Natural killer cell (primary cell): Measurements from ENCODE around the gene RIC3. TPM values are rescaled to one million over a fixed set of nuclear protein-coding genes. Genes with fewer than 3 reads are reported as not detected.

ENCODE experiments used
- ATAC-seq, 3 donors: fragments of 150-1000 bp in 2 of 3; fragments of 200-7000 bp in 1 of 3; cut with Tn5 transposase; 1 replicate in 1 of 3; 2 replicates in 2 of 3; pipeline ENCODE4 v1.10.0; 2021; ENCODE audit warnings: mild to moderate bottlenecking in 2 of 3, moderate library complexity in 2 of 3
- DNase-seq, 2 donors: peaks; one replicate each; pipeline versions ENCODE4 v3.0.0 to v3.0.0-alpha.2; 2013 to 2021; ENCODE audit warnings: mixed read lengths in 1 of 2
- H3K27ac ChIP-seq: one replicate; pipeline ENCODE4 v1.5.1; 2013; ENCODE audit warnings: mild to moderate bottlenecking, low read length
- H3K27me3 ChIP-seq: one replicate; pipeline ENCODE4 v1.6.1; 2013; ENCODE audit warnings: low read length; ENCODE audit not compliant: control insufficient read depth, insufficient read depth
- H3K36me3 ChIP-seq: one replicate; pipeline ENCODE4 v1.6.1; 2013; ENCODE audit warnings: low read length; ENCODE audit not compliant: control insufficient read depth, insufficient read depth
- H3K4me1 ChIP-seq: one replicate; pipeline ENCODE4 v1.6.1; 2013; ENCODE audit warnings: low read length; ENCODE audit not compliant: control insufficient read depth, insufficient read depth
- H3K4me3 ChIP-seq: one replicate; pipeline ENCODE4 v1.5.1; 2013; ENCODE audit warnings: low read length
- H3K9me3 ChIP-seq: one replicate; pipeline ENCODE4 v1.6.1; 2013; ENCODE audit warnings: low read length; ENCODE audit not compliant: control insufficient read depth, insufficient read depth
- H3K27ac Mint-ChIP-seq, 2 donors: one replicate each; pipeline ENCODE4 v1.8.0; 2022; ENCODE audit warnings: mild to moderate bottlenecking in 2 of 2, mixed read lengths in 2 of 2, moderate library complexity in 1 of 2
- H3K27me3 Mint-ChIP-seq, 2 donors: one replicate each; pipeline ENCODE4 v1.8.0; 2022; ENCODE audit warnings: low read depth in 2 of 2, mixed read lengths in 2 of 2
- H3K36me3 Mint-ChIP-seq: one replicate; pipeline ENCODE4 v1.8.0; 2022; ENCODE audit warnings: mixed read lengths
- H3K4me1 Mint-ChIP-seq, 2 donors: one replicate each; pipeline ENCODE4 v1.8.0; 2022; ENCODE audit warnings: mixed read lengths in 2 of 2
- H3K4me3 Mint-ChIP-seq: one replicate; pipeline ENCODE4 v1.8.0; 2022; ENCODE audit warnings: mild to moderate bottlenecking, moderate library complexity, mixed read lengths
- H3K9me3 Mint-ChIP-seq, 2 donors: one replicate each; pipeline ENCODE4 v1.8.0; 2022; ENCODE audit warnings: mixed read lengths in 2 of 2
- WGBS: methylation state at CpG from one replicate; pipeline ENCODE4 v1.1.7; 2013; ENCODE audit warnings: missing lambda C conversion rate; ENCODE audit not compliant: insufficient coverage; 5-methylcytosine and 5-hydroxymethylcytosine counted together
- intact Hi-C: fragments of 100-400 bp; cut with micrococcal nuclease; formaldehyde crosslinking; loops from one replicate; pipeline ENCODE4 v1.14.2; 2022
- total RNA-seq, 4 donors: library from RNA; stranded (reverse); fragments of 120-200 nt in 1 of 4; gene quantifications; one replicate each; pipeline versions ENCODE4 v1.2.3 to v1.2.4, GENCODE V29; 2013 to 2022
- TF ChIP-seq, protein P1 (sequence below): fragments of 200-600 bp; IDR thresholded peaks from one replicate; pipeline ENCODE4 v1.8.0; 2022; ENCODE audit warnings: antibody characterized with exemption

The RIC3 gene
- total RNA-seq, 3 donors from 2014 or later (not counting 1 experiment from before 2014, with no cell fraction given), result 3.5 to 4.7 (median 3.6) TPM

DNA sequence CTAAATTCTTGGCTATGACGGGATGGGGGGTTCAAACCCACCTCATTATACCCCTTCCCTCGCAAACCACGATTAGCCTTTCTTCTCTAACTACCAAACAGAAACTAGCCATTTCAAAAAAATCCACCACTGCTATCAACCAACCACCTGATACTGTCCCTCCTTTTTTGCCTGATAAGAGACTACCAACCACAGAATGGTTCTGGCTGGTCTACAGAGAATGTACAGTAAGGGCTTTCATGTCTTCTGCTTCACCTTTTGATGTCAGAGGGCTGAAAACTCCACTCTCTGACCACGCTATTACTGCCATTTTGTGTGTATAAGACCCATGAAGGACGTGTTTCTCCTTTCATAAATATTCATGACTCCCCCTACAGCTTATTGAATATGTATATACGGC, 19.1 kb downstream of the RIC3 start:
- Mint-ChIP-seq H3K36me3 (no peaks in the 10 kb centered on the region), H3K4me3 (no peak overlapping the region), H3K27ac (no peak overlapping the region), H3K27me3 (peaks cover 2 to 6% of the 10 kb centered on the region in 2 donors), H3K4me1 (no peaks in the 10 kb centered on the region), H3K9me3 (no peaks in the 10 kb centered on the region)
- ATAC-seq (no peak), DNase-seq (no peak)
- H3K9me3 ChIP-seq, result no peaks in the 10 kb centered on the region
- H3K27ac ChIP-seq, result no peak overlapping the region
- WGBS, result 86% methylated on average over 6 of the region's 6 CpGs
- TF ChIP-seq, protein P1, sequence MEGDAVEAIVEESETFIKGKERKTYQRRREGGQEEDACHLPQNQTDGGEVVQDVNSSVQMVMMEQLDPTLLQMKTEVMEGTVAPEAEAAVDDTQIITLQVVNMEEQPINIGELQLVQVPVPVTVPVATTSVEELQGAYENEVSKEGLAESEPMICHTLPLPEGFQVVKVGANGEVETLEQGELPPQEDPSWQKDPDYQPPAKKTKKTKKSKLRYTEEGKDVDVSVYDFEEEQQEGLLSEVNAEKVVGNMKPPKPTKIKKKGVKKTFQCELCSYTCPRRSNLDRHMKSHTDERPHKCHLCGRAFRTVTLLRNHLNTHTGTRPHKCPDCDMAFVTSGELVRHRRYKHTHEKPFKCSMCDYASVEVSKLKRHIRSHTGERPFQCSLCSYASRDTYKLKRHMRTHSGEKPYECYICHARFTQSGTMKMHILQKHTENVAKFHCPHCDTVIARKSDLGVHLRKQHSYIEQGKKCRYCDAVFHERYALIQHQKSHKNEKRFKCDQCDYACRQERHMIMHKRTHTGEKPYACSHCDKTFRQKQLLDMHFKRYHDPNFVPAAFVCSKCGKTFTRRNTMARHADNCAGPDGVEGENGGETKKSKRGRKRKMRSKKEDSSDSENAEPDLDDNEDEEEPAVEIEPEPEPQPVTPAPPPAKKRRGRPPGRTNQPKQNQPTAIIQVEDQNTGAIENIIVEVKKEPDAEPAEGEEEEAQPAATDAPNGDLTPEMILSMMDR, result no peak
- H3K36me3 ChIP-seq, result no peaks in the 10 kb centered on the region
- H3K27me3 ChIP-seq, result no peaks in the 10 kb centered on the region
- intact Hi-C loops, result no loop called here
- no peak overlapping the region for H3K4me3 ChIP-seq
- H3K4me1 ChIP-seq, result no peaks in the 10 kb centered on the region

DNA sequence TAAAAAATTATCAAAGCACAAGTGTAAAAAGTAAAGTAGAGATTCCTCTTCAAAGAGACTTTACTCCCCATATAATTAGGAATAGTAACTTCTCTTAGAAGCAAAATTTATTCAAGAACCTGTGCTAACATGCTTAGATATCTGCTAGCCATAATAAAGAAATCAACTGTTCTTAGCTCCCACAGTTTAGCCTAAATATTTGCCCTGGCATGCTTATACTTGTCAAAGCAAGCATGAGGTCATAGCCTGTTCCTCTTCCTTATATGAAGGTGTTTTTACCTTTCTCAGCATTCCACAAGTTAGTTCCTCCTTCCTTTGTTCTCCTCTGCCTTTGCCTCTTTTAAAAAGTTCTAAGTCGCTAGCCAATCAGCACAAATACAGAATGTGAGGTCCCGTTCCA, 30.3 kb downstream of the RIC3 start:
- Histone ChIP-seq H3K27ac (no peak overlapping the region), H3K4me1 (no peaks in the 10 kb centered on the region), H3K4me3 (no peak overlapping the region), H3K36me3 (no peaks in the 10 kb centered on the region), H3K27me3 (no peaks in the 10 kb centered on the region), H3K9me3 (peaks cover 3% of the 10 kb centered on the region)
- Mint-ChIP-seq H3K9me3 (no peaks in the 10 kb centered on the region), H3K27me3 (no peaks in the 10 kb centered on the region), H3K4me1 (no peaks in the 10 kb centered on the region), H3K36me3 (no peaks in the 10 kb centered on the region), H3K4me3 (no peak overlapping the region), H3K27ac (no peak overlapping the region)
- 88% methylated on average over 2 of the region's 2 CpGs for WGBS
- TF ChIP-seq, protein P1, result no peak
- intact Hi-C loops, result no loop called here
- no peak for ATAC-seq
- DNase-seq, result no peak

DNA sequence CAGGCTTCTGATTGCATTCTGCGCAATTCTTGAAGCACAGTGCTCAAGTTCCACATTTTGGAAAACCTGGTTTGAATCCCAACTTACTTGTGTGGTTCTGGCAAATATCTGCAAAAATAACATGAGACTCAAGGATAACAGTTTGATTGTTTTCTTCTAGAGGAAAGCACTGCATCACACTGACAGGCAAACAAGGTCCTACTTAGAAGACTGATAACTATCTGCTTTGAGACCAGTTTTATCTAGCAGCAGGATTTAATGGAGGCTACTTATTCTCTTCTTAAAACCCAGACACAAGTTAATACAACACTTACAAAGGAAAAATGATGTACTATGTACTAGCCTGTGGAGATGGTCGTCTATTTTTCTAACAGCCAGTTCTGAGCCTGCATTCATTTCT, 41.4 kb downstream of the RIC3 start:
- H3K36me3 Mint-ChIP-seq, result no peaks in the 10 kb centered on the region
- 94% methylated on average over 1 of the region's 2 CpGs for WGBS
- peaks cover 0 to 10% of the 10 kb centered on the region in 2 donors for H3K27me3 Mint-ChIP-seq
- H3K4me1 Mint-ChIP-seq, result no peaks in the 10 kb centered on the region
- H3K4me1 ChIP-seq, result no peaks in the 10 kb centered on the region
- no peaks in the 10 kb centered on the region for H3K9me3 Mint-ChIP-seq
- intact Hi-C loops, result no loop called here
- ATAC-seq, result no peak
- H3K9me3 ChIP-seq, result no peaks in the 10 kb centered on the region
- TF ChIP-seq, protein P1, result no peak
- no peak overlapping the region for H3K4me3 ChIP-seq
- no peaks in the 10 kb centered on the region for H3K27me3 ChIP-seq
- no peaks in the 10 kb centered on the region for H3K36me3 ChIP-seq
- H3K4me3 Mint-ChIP-seq, result no peak overlapping the region
- no peak for DNase-seq
- no peak overlapping the region for H3K27ac ChIP-seq
- no peak overlapping the region for H3K27ac Mint-ChIP-seq

DNA sequence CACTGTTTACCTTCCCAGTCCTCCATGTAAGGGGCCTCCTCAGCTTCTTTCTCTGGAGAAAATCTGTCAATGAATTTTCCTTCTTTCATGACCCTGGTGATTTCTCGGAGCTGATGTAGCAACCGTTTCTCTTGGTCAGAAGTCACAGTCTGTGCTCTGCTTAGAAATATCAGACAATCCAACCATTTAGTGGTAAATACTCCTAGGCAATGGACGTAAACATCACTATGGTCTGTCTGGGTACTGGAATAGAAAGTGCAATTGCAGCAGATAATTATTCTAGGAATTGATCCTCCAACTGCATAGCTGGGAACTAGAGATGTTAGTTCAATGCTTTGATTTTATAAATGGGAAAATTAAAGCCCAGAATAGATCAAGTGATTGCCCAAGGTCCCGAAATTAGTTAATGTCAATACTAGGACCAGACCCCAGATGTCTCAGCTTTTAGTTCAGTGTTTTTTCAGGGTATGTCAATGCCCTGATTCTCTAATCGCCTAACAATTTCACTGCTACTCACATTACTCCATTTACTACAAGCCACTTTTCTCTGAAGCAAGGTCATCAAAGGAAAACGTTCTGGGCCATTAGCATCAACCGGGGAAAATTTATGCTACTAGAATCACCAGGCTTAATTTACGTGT, 42.1 kb downstream of the RIC3 start:
- Histone ChIP-seq H3K27ac (no peak overlapping the region), H3K4me1 (no peaks in the 10 kb centered on the region), H3K36me3 (no peaks in the 10 kb centered on the region), H3K4me3 (no peak overlapping the region), H3K27me3 (no peaks in the 10 kb centered on the region), H3K9me3 (no peaks in the 10 kb centered on the region)
- intact Hi-C loops, result no loop called here
- no peaks in the 10 kb centered on the region for H3K9me3 Mint-ChIP-seq
- H3K4me3 Mint-ChIP-seq, result no peak overlapping the region
- no peaks in the 10 kb centered on the region for H3K4me1 Mint-ChIP-seq
- peaks cover 0 to 17% of the 10 kb centered on the region in 2 donors for H3K27me3 Mint-ChIP-seq
- H3K36me3 Mint-ChIP-seq, result no peaks in the 10 kb centered on the region
- ATAC-seq (no peak), DNase-seq (no peak)
- no peak overlapping the region for H3K27ac Mint-ChIP-seq
- TF ChIP-seq, protein P1, result no peak
- WGBS, result 95% methylated on average over 8 of the region's 8 CpGs
